GM21529 (cell line): ENCODE measurements around the gene ERP27.
A peak's percentile ranks its signal among the peaks of the same experiment; 100 is the strongest.

ENCODE experiments used
- ATAC-seq: cut with Tn5 transposase; IDR thresholded peaks from one replicate; pipeline ENCODE4 v1.9.1; 2021; ENCODE audit not compliant: unreplicated experiment

The ERP27 gene

GRCh38 chr12:14904854-14905253, 33.5 kb downstream of the ERP27 start:
- ATAC-seq, result no peak

- no peak for ATAC-seq
These were observed 34.8 kb downstream of the ERP27 start for GRCh38 chr12:14903386-14904098.

- ATAC-seq, result no peak
These were observed 35.9 kb downstream of the ERP27 start for GRCh38 chr12:14902465-14902864.

- no peak for ATAC-seq
These were observed 37.1 kb downstream of the ERP27 start for GRCh38 chr12:14901228-14901562.

GRCh38 chr12:14900521-14901227, 37.7 kb downstream of the ERP27 start:
- no peak for ATAC-seq

GRCh38 chr12:14896521-14897169, 41.7 kb downstream of the ERP27 start:
- no peak for ATAC-seq

- ATAC-seq, result no peak
These were observed 44.7 kb downstream of the ERP27 start for GRCh38 chr12:14893506-14894250.

GRCh38 chr12:14892726-14893505, 45.4 kb downstream of the ERP27 start:
- ATAC-seq, result no peak

GRCh38 chr12:14890701-14891100, 47.6 kb downstream of the ERP27 start:
- ATAC-seq, result no peak

GRCh38 chr12:14886271-14886670, 52.1 kb downstream of the ERP27 start:
- ATAC-seq, result no peak

GRCh38 chr12:14885718-14886221, 52.6 kb downstream of the ERP27 start, which contains the start of gene MGP:
Gene MGP, minus strand, starts transcription at chr12:14885854. Its CDS starts 63 bp downstream, at chr12:14885791.
- no peak for ATAC-seq

GRCh38 chr12:14884458-14884878, 53.9 kb downstream of the ERP27 start:
- peak; percentile 96 for ATAC-seq

- ATAC-seq, result no peak
These were observed 54.7 kb downstream of the ERP27 start for GRCh38 chr12:14883686-14884085.

- ATAC-seq, result no peak
These were observed 57.4 kb downstream of the ERP27 start for GRCh38 chr12:14880890-14881453.

GRCh38 chr12:14879222-14879933, 59.0 kb downstream of the ERP27 start:
- no peak for ATAC-seq

GRCh38 chr12:14878488-14878887, 59.8 kb downstream of the ERP27 start:
- no peak for ATAC-seq

GRCh38 chr12:14876833-14877232, 61.5 kb downstream of the ERP27 start:
- ATAC-seq, result no peak

GRCh38 chr12:14874882-14875281, 63.5 kb downstream of the ERP27 start:
- ATAC-seq, result no peak

GRCh38 chr12:14873440-14874185, 64.7 kb downstream of the ERP27 start:
- ATAC-seq, result no peak
